Suprapubic skin (tissue), 4 donors: ENCODE data around the gene HTATIP2.

ENCODE experiments used
- CTCF ChIP-seq, 2 donors: fragments of 200-600 bp in 1 of 2; fragments of 450-650 bp in 1 of 2; sonication (generic) in 1 of 2; IDR thresholded peaks; one replicate each; pipeline ENCODE4 v1.5.1; 2016 to 2019; ENCODE audit warnings: antibody characterized with exemption in 2 of 2, mild to moderate bottlenecking in 1 of 2, moderate library complexity in 1 of 2
- EP300 ChIP-seq: sonication (generic); formaldehyde crosslinking; IDR thresholded peaks from one replicate; pipeline ENCODE4 v1.6.1; 2017; ENCODE audit warnings: antibody characterized with exemption
- POLR2A ChIP-seq, 2 donors: fragments of 450-650 bp; IDR thresholded peaks; one replicate each; pipeline ENCODE4 v1.6.1; 2017; ENCODE audit warnings: antibody characterized with exemption in 2 of 2, mild to moderate bottlenecking in 2 of 2, moderate library complexity in 2 of 2
- POLR2AphosphoS5 ChIP-seq, 3 donors: sonication (generic); formaldehyde crosslinking; IDR thresholded peaks; one replicate each; pipeline ENCODE4 v1.6.1; 2017; ENCODE audit warnings: antibody characterized with exemption in 3 of 3

GRCh38 chr11:20363500-20364340, at the start of gene HTATIP2:
- no peak for TF ChIP-seq CTCF (IDR thresholded peaks at IDR 0.05)
- peak in 1 of 2 donors; percentile 27 for TF ChIP-seq POLR2A (IDR thresholded peaks at IDR 0.05)
- no peak for TF ChIP-seq EP300
- peak in 1 of 3 donors; percentile 21 for TF ChIP-seq POLR2AphosphoS5 (IDR thresholded peaks at IDR 0.05)
